Left renal cortex interstitium (tissue), 4 donors: Measurements from ENCODE around the gene RNU1-3. TPM values are rescaled to one million over a fixed set of nuclear protein-coding genes. Genes with fewer than 3 reads are reported as not detected.
"Not testable (repeated sequence)": the region's sequence is repeated elsewhere in the genome, so short reads cannot be mapped to it uniquely, and the experiment has no call there.

ENCODE experiments used
- DNase-seq, 4 donors: peaks; one replicate each; pipeline ENCODE4 v3.0.0-alpha.2; 2013; ENCODE audit warnings: low read depth in 4 of 4, low spot score in 2 of 4, missing footprints in 1 of 4
- polyA plus RNA-seq, 4 donors: library from polyadenylated mRNA; unstranded; fragments of 120-200 nt; gene quantifications; one replicate each; pipeline ENCODE4 v1.2.1, GENCODE V29; 2013; ENCODE audit not compliant: insufficient read length in 4 of 4

RNU1-3 gene
- polyA plus RNA-seq, 4 donors: 2.1 TPM; not detected in 3

DNA sequence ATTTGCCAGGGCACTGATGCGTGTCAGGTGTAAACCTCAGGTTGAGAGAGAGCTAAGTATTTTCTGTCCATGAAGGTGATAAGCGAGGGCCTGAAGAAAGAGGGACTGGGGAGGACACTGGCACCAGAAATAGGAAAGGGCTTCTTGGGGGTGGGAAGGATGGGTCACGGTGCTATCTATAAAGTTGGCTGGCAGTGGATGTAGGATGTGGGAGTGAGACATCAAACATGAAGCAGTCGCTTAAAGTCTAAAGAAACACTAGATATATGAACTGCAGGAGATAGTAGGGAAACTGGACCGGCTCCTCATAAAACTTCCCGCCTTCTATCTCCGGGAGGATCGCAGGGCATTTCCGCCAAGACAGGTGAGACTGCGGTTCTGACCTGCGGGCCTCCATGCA lies 912 bp downstream of the RNU1-3 start:
- DNase-seq: not testable (repeated sequence)

DNA sequence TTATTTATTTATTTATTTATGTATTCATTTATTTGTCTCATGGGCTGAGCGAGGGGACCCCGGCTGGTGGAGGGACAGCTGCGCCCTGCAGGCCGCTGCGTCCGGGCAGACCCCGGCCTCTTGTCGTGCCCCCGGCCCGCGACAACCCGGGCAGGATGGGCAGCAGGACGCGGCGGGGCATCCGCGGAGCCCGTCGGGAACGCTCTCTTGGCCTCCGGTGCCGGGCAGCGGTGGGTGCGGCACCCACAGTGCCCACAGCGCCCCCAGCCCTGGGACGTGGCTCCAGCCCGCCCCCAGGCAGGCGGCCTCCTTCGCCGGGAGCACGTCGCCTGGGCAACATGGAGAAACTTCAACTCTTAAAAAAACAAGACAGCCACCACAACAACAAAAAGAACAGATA lies 8.5 kb downstream of the RNU1-3 start:
- DNase-seq: not testable (repeated sequence)

DNA sequence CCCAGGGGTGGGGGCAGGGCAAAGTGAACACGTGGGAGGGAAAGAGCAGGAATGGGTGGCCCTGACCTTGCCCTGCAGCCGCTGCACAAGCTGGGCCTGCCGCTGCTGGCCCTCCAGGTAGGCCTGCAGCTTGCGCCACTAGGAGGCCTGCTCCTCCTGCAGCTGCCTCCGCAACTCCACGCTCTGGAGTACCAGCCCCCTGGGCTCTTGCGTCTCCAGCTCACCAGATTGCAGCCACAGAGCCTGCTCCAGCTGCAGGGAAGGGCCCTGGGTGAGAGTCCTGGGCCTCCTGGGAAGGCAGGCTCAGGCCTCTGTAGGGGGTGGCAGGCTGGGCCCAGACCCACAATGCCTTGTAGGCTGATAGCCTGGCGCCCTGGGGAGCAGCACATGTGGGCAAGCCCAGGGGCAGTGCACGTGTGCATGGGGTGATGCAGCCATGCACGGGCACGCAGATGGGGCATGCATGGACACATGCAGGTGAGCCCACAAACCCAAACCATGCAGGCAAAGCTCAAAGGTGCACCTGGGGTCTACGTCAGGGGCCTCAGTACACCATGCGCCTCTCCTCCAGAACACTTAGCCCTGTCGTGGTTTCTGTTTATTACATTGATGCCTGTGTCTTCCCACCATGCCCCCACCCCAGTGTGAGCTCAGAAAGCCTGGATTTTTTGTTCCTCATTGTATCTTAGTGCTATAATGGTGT lies 9.6 kb downstream of the RNU1-3 start:
- DNase-seq: not testable (repeated sequence)

DNA sequence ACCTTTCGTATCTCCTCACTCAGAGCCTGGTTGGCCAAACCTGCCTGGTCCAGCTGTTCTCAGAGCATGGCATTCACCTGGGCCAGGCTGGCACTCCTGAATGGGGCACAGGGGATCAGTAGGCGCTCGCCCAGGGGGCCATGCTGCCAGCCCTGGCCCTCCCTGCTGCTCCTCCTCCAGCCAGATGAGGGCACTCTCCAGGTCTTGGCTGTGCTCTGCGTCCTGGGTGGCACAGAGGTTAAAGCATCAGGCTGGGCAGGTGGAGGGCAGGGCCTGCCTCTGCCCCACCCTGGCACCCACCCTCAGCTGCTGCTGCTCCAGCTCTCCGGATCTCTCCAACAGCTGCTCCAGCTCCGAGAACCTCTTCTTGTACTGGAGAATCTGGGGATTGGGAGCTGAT lies 10.2 kb downstream of the RNU1-3 start:
- not testable (repeated sequence) for DNase-seq

DNA sequence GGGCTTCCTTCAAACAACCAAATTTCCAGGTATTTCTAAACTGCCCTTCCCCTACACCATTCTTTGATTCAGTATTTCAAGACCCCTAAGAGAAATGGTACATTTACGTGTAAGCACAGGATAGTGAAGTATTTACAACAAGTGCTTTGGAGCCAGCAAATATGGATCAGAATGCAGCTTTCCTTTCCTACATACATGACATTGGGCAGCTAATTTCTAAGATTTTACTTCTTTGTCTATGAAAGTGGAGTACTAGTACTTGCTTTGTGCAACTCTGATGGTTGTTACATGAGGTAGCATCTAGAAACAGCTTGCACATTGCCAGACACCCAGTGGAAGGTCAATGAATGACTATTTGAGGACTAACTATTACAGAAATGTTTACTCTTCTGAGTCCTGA lies 15.2 kb downstream of the RNU1-3 start:
- not testable (repeated sequence) for DNase-seq

DNA sequence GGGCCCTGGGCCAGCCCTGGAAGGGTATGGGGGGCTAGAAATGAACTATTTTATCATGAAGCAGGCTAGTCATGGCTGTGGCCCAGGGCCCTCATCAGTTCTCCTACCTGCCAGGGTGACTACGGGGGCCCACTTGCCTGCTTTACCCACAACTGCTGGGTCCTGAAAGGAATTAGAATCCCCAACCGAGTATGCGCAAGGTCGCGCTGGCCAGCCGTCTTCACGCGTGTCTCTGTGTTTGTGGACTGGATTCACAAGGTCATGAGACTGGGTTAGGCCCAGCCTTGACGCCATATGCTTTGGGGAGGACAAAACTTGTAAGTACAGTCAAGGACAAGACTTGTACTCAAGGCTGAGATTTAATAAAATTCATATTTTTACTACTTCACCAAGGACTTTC lies 16.8 kb downstream of the RNU1-3 start:
- DNase-seq: not testable (repeated sequence)

DNA sequence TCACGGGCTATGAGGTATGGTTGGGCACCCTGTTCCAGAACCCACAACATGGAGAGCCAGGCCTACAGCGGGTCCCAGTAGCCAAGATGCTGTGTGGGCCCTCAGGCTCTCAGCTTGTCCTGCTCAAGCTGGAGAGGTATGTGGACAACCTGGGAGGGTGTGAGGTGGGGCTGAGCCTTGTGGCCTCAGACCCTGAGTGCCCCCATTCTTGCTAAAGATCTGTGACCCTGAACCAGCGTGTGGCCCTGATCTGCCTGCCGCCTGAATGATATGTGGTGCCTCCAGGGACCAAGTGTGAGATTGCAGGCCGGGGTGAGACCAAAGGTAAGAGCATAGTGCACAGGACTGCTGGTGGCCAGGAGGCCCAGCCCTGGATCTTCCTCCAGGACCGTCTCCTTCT lies 17.4 kb downstream of the RNU1-3 start:
- DNase-seq: not testable (repeated sequence)

DNA sequence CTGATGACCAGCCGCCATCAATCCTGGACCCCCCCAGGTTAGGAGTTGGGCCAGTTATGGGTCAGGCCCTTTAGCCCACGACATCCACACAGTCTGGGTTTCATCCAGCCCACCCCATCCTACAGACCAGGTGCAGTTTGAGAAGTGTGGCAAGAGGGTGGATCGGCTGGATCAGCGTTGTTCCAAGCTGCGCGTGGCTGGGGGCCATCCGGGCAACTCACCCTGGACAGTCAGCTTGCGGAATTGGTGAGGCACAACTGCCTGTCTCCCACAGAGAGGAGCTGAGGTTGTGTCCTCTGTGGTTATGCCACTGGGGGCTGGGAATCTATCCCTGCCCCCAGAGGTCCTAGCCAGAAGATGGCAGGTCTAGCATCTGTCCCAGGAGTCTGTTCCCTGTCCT lies 18.0 kb downstream of the RNU1-3 start:
- not testable (repeated sequence) for DNase-seq

DNA sequence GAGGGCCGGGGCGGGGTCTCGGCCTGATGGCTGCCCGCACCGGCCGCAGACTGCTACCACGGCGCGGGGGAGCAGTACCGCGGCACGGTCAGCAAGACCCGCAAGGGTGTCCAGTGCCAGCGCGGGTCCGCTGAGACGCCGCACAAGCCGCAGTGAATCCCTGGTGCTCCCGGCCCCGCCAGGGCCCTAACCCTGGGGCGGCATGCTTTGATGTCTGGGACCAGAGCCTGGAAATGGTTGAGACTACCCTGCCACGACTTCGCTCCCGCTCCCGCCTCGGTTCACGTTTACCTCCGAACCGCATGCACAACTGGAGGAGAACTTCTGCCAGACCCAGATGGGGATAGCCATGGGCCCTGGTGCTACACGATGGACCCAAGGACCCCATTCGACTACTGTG lies 18.5 kb downstream of the RNU1-3 start:
- DNase-seq: not testable (repeated sequence)

DNA sequence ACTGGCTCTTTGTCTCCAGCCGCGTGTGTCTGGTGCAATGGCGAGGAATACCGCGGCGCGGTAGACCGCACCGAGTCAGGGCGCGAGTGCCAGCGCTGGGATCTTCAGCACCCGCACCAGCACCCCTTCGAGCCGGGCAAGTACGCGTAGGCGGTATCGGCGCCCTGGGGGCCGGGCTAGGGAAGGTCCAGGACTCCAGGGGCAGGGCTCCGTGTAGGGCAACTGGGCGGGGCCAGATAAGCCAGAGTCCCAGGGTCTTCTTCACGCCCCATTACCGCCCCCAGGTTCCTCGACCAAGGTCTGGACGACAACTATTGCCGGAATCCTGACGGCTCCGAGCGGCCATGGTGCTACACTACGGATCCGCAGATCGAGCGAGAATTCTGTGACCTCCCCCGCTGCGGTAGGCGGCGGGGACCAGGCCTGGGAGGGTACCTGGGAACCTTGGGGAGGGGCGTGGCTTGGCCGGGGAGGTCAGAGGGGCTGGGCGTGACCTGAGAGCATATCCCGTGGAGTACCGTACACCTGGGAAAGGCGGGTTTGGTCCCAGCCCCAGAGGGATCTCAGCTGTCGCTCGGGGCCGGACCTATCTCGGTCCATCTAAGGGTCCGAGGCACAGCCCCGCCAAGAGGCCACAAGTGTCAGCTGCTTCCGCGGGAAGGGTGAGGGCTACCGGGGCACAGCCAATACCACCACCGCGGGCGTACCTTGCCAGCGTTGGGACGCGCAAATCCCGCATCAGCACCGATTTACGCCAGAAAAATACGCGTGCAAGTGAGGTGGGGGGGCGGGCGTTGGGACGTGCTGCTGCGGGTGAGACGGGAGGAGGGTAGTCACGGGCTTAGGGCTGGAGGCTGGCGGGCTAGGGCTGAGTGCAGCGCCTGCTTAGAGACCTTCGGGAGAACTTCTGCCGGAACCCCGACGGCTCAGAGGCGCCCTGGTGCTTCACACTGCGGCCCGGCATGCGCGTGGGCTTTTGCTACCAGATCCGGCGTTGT lies 19.3 kb downstream of the RNU1-3 start:
- not testable (repeated sequence) for DNase-seq

DNA sequence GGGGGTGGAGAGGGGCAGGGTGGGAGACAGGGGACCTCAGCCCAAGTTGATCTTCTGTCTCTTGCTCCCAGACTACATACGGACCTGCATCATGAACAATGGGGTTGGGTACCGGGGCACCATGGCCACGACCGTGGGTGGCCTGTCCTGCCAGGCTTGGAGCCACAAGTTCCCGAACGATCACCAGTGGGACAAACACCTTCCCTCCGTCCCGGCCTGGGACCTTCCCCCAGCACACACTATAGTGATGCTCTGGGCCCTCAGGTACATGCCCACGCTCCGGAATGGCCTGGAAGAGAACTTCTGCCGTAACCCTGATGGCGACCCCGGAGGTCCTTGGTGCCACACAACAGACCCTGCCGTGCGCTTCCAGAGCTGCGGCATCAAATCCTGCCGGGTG lies 20.0 kb downstream of the RNU1-3 start:
- DNase-seq: not testable (repeated sequence)

DNA sequence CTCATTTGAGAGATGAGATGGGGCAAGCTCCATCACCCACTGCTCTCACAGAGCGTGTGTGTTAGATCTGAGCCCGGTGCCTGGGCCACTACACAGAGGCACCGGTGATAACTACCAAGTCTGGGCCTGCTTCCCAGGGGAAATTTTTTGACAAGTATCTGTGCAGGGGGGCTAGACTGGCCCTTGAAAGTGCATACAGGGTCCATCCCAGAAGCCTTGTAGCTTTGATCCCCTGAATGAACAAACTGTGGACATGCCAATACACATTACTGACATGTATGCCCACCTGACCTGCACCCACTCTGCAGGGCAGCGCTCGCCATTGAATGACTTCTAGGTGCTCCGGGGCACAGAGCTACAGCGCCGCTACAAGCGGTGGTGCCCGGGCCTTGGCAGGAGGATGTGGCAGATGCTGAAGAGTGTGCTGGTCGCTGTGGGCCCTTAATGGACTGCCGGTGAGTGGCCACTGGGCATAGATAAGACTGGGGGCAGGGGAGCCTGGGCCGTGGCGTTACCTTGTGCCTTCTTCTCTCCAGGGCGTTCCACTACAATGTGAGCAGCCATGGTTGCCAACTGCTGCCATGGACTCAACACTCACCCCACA lies 20.6 kb downstream of the RNU1-3 start:
- not testable (repeated sequence) for DNase-seq

DNA sequence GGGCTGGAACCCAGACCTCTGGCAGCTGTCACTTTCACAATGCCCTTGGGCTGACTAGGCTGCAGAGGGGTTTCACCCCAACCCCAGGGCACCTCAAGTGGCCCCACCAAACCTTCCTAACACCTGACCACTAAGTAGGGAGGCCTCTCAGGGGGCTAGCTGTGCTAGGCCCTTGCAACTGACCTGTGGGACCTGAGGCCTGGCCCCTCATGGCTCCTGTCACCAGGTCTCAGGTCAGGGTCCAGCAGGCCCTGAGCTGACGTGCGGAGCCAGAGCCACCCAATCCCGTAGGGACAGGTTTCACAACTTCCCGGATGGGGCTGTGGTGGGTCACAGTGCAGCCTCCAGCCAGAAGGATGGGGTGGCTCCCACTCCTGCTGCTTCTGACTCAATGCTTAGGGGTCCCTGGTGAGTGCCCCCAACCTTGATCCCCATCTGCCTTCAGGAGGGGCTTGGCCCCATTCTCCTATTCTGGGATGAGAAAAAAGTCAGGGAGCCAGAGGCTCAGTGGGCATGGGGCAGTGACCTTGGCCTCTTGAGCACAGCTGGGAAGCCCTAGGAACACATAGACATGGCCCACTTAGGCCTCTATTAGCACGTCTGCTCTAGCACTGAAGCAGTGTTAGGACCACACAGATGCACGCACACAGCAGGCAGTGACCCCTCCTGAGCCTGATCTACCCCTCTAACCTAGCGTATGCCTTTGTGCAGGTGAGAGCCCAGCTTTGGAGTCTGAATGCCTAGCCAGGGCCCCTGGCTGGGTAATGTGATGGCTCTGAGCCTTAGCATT lies 21.3 kb downstream of the RNU1-3 start:
- DNase-seq: not testable (repeated sequence)

DNA sequence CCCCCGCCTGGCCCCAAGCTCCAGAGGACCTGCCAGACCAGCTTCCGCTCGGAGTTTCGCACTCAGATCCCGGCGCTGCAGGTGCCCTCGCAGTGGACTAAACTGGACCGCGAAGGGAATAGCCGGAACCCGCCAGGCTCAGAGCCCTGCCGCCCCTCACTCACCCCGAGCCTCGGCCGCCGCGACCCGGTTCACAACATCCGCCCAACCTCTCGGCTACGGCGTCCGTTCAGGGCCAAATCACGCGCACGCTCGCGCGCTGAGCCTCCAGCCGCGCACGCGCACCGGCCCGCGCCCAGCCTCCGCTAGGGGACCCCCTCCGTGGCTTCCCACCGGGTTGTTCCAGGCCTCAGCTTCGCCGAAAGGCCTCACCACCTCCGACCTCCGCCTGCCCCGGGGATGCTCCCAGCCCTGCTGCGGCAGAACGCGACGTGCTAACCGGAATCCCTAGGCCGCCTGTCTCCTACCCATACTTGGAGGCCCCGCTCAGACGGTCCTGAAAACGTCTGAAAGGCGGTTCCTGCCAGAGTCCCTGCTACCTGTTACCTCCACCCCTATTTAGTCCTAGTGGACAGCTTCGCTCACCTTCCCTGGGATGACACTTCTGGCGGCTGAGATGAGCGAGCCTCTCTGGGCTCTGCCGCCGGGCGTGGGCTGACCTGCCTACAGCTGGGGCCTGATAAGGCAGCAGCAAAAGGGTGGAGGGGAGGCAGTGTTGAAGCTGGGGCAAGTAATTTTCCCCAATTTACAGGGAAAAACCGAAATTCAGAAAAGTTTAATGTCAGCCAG lies 22.1 kb downstream of the RNU1-3 start:
- peak; percentile 99 to 100 (median 100) for DNase-seq

DNA sequence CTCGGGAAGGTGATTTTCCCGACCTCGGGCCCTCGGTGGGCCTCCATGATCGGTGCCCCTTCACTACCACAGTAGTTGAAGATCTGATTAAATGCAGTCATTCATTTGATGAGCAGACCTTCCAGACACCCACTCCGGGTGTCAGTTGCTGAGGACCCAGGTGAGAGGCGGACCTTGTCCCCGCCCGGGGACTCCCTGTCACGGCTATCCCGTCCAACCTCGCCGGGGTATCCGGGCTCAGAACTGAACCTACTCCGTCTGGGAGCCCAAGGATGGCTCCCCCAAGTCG lies 22.6 kb downstream of the RNU1-3 start:
- no peak for DNase-seq

DNA sequence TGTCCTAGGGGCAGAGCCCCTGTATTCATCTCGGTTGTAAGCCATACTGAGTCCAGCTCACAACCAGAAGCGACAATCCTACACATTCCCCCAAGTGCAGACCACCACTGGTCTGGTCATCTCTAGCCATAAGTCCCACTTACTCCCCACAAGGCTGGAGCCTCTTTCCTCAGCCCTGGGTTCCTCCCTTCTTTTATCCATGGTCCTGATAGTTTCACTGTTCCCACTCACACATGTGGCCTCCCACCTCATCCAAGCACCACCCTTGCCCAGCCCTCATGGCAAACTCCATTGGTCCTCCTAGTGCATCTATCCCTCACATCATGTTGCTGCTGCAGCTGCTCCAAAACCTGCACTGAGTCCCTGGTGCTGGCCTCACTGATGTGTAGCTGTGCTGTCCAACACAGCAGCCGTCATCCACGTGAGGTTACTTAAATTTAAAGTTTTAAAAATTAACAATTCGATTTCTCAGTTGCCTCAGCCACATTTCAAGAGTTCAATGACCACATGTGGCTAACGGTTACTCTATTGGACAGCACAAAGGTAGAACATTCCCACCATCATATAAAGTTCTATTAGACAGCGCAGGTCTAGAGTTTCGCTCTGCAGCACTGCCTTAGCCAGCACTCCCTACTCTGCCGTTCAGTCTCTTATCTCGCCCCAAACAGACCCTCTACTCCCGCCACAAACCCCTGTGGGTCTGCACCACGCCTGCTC lies 23.1 kb downstream of the RNU1-3 start:
- DNase-seq: peak in 1 of 4 donors; percentile 45

DNA sequence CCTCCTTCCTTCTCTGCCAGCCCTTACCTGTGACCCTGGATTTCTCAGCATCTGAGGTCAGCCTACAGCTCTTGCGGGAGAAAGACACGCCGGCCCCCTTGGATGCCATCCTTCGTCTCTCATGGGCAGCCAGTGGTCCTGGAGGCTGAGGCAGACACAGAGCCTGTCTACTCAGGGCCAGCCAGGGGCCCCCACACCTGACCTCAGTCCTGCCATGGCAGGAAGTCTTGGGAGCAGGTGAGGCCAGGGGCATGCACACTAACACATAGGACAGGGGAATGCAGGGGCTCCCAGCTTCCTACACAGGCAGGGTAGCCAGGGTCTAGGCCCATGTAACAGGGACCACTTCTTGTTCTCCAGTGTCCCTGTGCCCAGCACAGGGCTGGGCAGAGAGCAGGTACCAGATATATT lies 23.7 kb downstream of the RNU1-3 start:
- DNase-seq: not testable (repeated sequence)

DNA sequence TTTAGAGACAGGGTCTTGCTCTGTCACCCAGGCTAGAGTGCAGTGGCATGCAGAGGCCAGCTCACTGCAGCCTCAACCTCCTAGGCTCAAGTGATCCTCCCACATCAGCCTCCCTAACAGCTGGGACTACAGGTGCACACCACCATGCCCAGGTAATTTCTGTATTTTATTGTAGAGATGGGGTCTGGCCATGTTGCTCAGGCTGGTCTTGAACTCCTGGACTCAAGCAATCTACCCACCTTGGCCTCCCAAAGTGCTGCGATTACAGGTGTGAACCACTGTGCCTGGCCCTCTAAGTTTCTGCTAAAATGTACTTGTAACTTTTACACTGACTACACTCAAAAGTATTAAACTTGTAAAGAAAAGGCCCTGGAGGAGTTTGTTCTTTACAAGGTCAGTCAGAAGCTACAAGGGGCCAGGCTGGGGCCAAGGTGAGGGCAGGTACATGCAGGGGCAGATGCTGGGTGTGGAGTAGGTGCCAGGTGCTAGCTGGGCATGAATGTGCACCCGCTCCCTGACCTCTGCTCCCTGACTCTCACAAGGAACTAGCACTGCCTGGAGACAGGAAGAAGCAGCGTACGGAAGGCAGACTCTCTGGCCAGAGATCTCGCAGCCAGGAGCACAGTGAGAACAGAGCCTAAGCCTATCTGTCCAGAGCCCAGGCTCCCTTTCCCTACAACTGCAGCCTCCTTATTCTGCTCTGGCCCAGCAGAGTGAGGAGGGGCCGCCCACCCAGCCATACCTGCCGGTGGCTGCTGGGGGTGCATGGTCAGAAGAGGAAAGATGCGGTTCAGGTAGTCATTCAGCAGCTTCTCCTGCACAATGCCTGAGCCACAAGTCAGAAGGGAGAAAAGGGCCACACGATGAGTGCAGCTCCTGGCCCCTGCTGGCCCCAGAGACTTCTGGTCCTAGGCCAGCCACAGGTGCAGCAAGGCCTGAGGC lies 24.5 kb downstream of the RNU1-3 start:
- DNase-seq: not testable (repeated sequence)
